ENCODE results near the gene PDE2A. TPM values are rescaled to one million over a fixed set of nuclear protein-coding genes. Genes with fewer than 3 reads are reported as not detected.

PDE2A gene
- total RNA-seq = 10 to 100 TPM; 11.2 to 46.3 (median 22.8) TPM
- long read RNA-seq = 0 reads

DNA sequence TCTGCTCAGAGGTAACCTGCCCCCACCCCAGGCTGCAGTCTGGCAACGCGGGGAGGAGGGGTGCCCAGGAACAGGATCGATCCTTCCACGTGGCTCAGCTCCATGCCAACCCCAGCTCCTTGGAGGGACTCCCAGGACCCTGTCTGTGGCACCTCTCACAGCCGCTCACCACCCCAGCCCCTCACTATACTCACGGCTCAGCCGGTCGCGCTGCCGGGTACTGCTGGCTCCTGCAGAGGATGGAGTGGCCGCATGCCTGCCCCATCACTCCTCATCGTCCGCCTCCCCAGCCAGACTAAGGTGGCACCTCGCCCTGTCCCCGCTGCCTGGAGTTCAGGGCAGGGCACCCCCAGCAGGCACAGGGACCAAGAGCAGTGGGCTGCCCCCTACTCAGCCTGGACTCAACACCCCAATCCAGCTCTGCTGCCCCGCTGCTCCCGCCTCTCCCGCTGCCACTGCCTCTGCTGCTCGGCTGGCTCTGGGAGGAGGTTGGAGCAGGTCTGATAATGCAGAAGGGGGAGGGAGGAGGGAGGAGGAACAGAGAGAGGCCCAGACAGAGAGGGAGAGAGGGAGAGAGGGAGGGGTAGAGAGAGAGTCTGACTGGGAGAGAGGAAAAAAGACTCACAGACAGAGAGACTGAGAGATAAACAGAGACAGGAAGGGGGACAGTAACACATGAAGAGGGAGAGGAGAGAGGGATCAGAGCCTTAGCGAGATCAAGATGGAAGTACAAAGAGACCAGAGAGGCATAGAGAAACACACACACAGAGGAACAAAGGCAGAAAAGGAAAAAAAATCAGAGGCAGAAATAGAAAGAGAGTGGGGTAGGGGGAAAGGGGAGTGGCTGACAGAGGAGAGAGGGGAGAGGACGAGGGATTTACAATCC lies at the start of gene PDE2A:
Gene PDE2A, minus strand, starts transcription at position 480 of the 886 bp plus-strand sequence. Its CDS starts 215 bp downstream, at position 265.
- peaks cover 0 to 13% of the 10 kb centered on the region in 2 donors for H3K27me3 ChIP-seq
- WGBS (ENCODE audit: insufficient coverage, low coverage, low lambda C conversion rate, missing lambda C conversion rate) = 6% methylated on average over 11 of the region's 21 CpGs
- H3K36me3 ChIP-seq = no peaks in the 10 kb centered on the region
- intact Hi-C loops (cut with DNase I) = no loop called here
- ATAC-seq = no peak
- no peak within 1 kb of the TSS for H3K4me3 ChIP-seq
- DNase-seq = no peak
- H3K9me3 ChIP-seq = no peaks in the 10 kb centered on the region
- H3K4me1 ChIP-seq = peaks cover 0 to 4% (median 0%) of the 10 kb centered on the region in 4 donors
- H3K27ac ChIP-seq = no peak within 1 kb of the TSS
- TF ChIP-seq POLR2A (IDR thresholded peaks at IDR 0.05) = no peak
- TF ChIP-seq, protein P1, sequence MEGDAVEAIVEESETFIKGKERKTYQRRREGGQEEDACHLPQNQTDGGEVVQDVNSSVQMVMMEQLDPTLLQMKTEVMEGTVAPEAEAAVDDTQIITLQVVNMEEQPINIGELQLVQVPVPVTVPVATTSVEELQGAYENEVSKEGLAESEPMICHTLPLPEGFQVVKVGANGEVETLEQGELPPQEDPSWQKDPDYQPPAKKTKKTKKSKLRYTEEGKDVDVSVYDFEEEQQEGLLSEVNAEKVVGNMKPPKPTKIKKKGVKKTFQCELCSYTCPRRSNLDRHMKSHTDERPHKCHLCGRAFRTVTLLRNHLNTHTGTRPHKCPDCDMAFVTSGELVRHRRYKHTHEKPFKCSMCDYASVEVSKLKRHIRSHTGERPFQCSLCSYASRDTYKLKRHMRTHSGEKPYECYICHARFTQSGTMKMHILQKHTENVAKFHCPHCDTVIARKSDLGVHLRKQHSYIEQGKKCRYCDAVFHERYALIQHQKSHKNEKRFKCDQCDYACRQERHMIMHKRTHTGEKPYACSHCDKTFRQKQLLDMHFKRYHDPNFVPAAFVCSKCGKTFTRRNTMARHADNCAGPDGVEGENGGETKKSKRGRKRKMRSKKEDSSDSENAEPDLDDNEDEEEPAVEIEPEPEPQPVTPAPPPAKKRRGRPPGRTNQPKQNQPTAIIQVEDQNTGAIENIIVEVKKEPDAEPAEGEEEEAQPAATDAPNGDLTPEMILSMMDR (IDR thresholded peaks at IDR 0.05) = no peak

DNA sequence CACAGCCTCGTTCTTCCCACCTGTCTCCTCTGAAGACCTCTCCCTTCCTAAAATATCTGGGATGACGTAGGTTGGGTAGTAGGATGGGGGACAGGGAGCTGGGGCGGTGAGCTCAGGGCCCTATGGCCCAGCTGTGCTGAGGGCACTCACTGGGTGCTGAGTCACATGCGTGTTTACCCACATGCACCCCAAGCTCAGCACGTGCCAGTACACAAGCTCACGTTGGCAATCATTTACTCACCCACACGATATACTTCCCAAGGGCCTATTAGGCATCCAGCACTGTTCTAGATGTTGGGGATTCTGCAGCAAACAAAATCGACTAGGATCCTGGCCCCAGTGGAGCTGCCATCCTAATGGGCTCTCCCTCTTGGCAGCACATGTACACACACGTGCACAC lies 49.3 kb upstream of the PDE2A start:
- Histone ChIP-seq H3K4me3 (no peak overlapping the region), H3K4me1 (peaks cover 0 to 48% (median 23%) of the 10 kb centered on the region in 4 donors), H3K27ac (peak overlapping the region in 2 of 3 donors; percentile 74 to 93), H3K27me3 (no peaks in the 10 kb centered on the region), H3K36me3 (no peaks in the 10 kb centered on the region), H3K9me3 (no peaks in the 10 kb centered on the region)
- peak in 3 of 4 donors; percentile 0 to 6 (median 1) for ATAC-seq
- TF ChIP-seq, protein P1 (IDR thresholded peaks at IDR 0.05) = no peak
- TF ChIP-seq POLR2A (IDR thresholded peaks at IDR 0.05) = no peak
- WGBS (ENCODE audit: insufficient coverage, low coverage, low lambda C conversion rate, missing lambda C conversion rate) = 8% methylated on average over 5 of the region's 9 CpGs
- intact Hi-C loops (cut with DNase I) = loop anchor here in 1 of 2 donors (10.0 kb wide), 1 partner anchor 51 kb away; no protein-coding TSS in a partner anchor
- DNase-seq = no peak

DNA sequence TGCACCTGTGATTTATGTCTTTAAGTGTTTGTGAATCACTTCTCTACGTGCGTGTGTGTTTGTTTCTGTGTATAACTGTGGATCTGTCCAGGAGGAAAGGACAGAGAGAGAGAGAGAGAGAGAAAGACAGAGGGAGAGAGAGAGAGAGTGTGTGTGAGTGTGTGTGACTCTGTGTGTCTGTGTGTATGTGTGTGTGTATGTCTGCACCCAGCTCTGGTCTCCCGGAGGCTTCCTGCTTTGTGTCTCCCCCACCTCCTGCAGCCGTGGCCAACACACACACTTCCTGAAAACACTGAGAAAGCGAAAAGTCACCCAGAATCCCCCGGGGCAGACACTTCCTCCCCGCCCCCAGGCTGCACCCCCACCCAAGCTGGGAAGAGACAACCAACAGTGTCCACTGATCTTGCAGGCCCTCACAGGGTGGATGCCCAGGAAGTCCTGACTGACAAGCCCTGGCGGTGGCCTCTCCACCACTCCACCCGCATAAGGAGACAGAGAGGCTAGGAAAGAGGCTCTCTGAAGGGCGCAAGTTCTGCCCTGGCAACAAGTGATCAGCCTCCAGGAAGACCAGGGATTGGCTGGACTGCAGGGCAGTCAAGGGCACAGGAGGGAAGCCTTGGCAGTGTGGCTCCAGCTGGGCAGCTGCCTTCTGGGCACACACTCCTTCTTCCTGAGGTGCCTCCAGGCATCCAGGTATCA lies 48.0 kb upstream of the PDE2A start:
- Histone ChIP-seq H3K27ac (peak overlapping the region; percentile 74 to 93 (median 90)), H3K9me3 (no peaks in the 10 kb centered on the region), H3K27me3 (no peaks in the 10 kb centered on the region), H3K4me1 (peaks cover 0 to 48% (median 23%) of the 10 kb centered on the region in 4 donors), H3K4me3 (peak overlapping the region; percentile 54 to 73 (median 61)), H3K36me3 (no peaks in the 10 kb centered on the region)
- TF ChIP-seq POLR2A (IDR thresholded peaks at IDR 0.05) = peak; percentile 69
- TF ChIP-seq, protein P1 (IDR thresholded peaks at IDR 0.05) = no peak
- peak; percentile 88 to 92 (median 92) for DNase-seq
- intact Hi-C loops (cut with DNase I) = loop anchor here in 1 of 2 donors (10.0 kb wide), 1 partner anchor 53 kb away; no protein-coding TSS in a partner anchor
- 0% methylated on average over 5 of the region's 10 CpGs for WGBS (ENCODE audit: insufficient coverage, low coverage, low lambda C conversion rate, missing lambda C conversion rate)
- ATAC-seq = peak; percentile 76 to 84 (median 82)

DNA sequence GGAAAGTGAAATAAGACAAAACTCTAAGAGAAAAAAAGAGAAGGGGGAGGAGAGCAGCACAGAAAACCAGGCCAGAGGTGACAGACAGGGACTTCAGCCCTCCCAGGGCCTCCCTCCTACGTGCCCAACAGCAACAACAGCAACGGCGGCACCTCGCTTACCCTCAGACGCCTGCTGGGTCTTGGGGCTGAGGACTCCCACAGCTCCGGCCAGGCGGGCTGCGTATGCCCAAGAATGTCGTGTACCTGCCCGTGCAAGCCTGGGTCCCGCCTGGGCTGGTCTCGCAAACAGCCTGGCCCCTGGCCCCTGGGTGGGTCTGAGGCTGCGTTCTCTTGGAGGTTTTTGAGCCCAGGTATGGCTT lies 47.4 kb upstream of the PDE2A start:
- 0% methylated on average over 9 of the region's 13 CpGs for WGBS (ENCODE audit: insufficient coverage, low coverage, low lambda C conversion rate, missing lambda C conversion rate)
- Histone ChIP-seq H3K27ac (peak overlapping the region; percentile 74 to 93 (median 90)), H3K4me1 (peaks cover 0 to 48% (median 23%) of the 10 kb centered on the region in 4 donors), H3K4me3 (peak overlapping the region; percentile 54 to 73 (median 61)), H3K36me3 (no peaks in the 10 kb centered on the region), H3K9me3 (no peaks in the 10 kb centered on the region), H3K27me3 (no peaks in the 10 kb centered on the region)
- ATAC-seq (peak; percentile 44 to 58 (median 53)), DNase-seq (peak in 2 of 3 donors; percentile 62 to 79)
- intact Hi-C loops (cut with DNase I) = loop anchor here in 1 of 2 donors (10.0 kb wide), 1 partner anchor 53 kb away; no protein-coding TSS in a partner anchor
- TF ChIP-seq, protein P1 (IDR thresholded peaks at IDR 0.05) = no peak
- no peak for TF ChIP-seq POLR2A (IDR thresholded peaks at IDR 0.05)
